Suppressor macrophage treated with lipopolysaccharide for 1 hour (primary cell): ENCODE results near the gene PSAP.
"Not testable (repeated sequence)": the region's sequence is repeated elsewhere in the genome, so short reads cannot be mapped to it uniquely, and the experiment has no call there.

Source experiments
- DNase-seq, 3 donors: peaks; one replicate each; pipeline ENCODE4 v3.0.0-alpha.2; 2020 to 2022

PSAP gene

DNA sequence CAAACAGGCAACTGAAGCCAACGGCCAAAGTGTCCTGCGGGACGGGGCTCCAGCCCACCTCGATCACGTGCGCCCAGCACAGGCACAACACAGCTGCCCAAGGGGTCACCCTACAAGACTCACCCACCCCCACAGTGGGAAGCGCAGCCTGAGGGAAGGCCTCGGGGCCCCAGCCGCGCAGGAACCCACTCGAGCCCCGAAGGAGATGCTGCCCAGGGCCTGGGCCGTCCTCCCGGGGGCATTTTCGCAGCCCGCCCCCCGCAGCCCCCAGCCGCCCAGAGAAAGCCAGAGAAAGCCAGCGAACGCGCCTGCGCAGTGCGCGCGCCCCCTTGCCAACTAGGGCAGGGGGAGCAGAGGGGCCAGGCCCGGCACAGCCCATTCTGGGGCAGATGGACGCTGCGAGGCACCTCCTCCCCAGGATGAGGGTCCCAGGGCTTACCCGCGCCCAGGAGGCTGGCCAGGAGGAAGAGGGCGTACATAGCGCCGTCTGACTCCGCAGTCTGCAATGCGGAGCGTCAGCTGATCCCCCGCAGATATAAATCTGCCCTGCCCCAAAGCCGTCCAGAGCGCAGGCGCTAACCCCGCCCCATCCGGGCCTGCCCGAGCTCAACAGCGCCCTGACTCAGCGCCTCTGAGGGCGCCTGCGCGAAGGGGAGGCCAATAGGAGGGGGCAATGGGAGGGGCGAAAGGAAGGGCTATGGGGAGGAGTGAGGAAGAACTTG, at the start of gene PSAP:
Gene PSAP (minus strand): TSS at position 509 of the 722 bp plus-strand sequence. CDS start 30 bp downstream, at position 479.
- DNase-seq: peak; percentile 100

DNA sequence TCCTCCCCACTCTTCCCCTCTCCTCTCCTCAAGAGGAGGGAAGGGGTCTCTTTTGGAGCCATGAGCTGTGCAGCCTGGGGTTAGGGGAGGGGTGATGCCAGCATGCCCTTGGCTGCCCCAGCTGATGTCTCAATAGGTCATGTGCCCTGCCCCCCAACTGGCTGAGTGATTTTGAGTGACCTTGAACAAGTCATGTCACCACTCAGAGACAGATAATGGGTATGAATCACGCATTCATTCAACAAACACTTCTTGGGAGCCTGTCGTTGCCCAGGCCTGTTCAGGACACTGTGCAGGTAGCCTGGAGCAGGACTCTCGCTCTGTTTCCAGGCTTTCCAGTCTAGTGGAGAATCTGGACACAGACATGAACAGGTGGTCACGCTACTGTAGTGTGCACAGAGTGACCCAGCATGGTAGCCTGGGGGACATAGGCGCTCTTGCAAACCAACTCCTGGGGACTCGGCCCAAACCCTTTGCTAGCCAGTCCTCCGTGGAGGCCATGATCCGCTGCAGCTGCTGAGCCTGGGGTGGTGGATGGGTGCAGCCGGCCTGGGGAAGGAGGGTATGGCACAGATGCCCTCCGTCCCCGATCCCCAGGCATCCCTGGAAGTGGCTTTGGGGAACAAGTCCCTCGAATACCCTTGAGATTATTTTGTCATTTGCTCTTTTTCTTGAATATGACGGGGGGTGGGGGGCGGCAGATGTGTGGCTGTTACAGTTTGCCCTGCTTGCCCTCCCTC, 49.6 kb upstream of the PSAP start:
- no peak for DNase-seq

DNA sequence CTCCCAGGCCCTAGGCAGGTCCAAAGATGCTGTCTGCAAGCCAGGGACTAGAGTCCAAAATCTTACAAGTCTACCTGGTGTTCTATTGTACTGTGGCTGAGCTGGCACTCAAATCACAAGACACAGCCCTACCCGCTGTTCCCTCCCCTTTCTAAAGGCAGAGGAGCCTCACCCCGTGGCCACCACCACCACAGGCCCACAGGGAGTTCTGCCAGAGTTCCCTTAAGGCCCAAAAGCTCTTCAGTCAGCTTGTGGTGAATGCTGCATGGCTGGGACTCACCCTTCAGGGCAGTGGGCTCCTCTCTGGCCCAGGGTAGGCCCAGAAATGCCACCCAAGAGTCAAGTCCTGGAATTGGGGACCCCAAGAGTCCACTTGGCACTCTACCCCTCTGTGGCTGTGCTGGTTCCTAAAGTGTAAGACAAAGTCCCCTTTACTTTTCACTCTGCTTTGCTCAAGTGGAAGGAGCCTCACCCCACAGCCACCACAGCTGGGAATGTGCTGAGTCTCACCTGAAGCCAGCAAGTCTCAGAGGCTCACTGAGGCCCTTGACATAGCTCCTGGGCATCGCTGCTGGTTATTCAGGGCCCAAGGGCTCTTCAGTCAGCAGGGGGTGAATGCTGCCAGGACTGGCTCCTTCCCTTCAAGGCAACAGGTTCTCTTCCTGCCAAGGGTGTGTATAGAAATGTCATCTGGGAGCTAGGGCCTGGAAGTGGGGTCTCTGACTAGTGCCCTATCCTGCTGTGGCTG, 48.8 kb upstream of the PSAP start:
- no peak for DNase-seq

DNA sequence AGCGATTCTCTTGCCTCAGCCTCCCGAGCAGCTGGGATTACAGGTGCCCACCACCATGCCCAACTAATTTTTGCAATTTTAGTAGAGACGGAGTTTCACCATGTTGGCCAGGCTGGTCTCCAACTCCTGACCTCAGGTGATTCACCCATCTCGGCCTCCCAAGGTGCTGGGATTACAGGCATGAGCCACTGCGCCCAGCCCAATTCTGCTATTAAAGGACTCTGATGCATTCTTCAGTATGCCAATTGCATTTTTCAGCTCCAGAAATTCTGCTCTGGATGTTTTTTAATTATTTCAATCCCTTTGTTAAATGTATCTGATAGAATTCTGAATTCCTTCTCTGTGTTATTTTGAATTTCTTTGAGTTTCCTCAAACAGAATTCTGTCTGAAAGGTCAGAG, 47.3 kb upstream of the PSAP start:
- not testable (repeated sequence) for DNase-seq

DNA sequence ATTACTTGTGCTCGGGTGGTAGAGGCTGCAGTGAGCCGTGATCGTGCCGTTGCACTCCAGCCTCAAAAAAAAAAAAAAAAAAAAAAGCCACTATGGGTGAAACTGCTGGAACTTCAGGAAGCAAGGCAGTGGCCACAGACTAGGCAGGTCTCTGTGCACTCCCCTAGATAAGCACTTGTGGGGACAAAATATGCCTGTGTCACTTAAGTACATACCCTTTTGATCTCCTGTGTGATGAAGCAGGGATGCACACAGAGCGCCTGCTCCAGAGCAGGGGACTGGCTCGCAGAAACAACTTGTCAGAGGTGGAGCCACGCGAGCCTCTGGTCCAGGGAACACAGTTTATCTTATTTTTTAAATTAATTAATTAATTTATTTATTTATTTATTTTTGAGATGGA, 42.9 kb upstream of the PSAP start:
- DNase-seq: no peak

DNA sequence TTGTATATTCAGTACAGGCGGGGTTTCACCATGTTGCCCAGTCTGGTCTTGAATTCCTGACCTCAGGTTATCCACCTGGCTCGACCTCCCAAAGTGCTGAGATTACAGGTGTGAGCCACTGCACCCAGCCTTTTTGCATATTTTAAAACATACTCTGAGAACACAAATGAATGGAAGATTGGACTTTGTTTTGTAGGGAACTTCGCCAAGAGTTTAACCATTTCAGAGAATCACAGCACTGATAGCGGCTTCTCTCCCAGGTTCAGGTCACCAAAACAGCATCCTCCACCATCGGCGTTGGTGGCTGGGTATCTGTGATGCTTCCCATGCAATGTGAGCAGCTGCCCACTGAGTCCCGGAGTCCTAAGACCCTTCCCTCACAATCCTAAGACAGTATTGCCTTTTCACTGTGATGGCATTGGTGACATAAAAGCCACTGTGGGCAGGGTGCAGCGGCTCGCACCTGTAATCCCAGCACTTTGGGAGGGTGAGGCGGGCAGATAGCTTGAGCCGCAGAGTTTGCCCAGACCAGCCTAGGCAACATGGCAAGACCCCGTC, 42.3 kb upstream of the PSAP start:
- no peak for DNase-seq

DNA sequence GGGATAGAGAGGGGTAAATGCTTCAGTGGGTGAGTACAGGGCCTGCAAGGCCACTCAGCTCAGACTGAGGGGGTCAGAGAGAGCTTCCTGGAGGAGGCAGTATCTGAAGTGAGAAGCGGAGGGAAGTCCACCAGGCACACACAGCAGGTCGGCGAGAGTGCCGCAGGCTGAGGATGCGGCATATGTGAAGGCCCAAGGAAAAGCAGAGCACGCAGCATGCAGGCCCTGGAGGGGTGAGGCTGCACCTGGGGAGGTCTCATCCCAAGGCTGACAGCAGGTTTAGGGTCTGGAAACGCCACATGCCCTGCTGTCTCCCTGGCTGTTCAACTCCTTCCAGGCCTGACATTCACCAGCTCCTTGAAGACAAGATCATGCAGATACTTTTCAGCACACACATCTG, 40.4 kb upstream of the PSAP start:
- no peak for DNase-seq

DNA sequence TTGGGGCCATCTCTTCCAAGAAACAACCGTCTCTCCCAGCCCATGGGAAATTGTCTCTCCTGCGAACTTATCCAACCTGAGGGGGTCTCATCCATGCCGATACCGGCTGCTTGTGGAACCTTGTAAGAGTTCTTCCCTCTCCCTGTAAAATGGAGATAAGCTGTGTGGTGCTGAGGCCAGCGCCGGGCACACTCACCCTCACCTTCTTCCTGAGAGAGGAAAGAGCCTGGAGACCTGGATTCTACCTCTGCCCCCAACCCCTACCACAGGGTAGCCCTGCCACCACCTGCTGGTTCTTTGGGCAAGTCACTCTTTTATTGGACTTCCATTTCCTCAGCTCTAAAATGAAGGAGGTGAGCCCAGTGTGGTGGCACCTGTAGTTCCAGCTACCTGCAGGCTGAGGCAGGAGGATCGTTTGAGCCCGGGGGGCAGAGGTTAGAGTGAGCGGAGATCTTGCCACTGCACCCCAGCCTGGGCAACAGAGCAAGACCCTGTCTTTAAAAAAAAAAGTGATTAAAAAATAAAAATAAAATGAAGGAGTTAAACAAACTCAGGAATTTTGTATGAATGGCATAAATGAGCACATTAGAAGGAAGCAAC, 38.4 kb upstream of the PSAP start:
- peak in 1 of 3 donors; percentile 49 for DNase-seq

DNA sequence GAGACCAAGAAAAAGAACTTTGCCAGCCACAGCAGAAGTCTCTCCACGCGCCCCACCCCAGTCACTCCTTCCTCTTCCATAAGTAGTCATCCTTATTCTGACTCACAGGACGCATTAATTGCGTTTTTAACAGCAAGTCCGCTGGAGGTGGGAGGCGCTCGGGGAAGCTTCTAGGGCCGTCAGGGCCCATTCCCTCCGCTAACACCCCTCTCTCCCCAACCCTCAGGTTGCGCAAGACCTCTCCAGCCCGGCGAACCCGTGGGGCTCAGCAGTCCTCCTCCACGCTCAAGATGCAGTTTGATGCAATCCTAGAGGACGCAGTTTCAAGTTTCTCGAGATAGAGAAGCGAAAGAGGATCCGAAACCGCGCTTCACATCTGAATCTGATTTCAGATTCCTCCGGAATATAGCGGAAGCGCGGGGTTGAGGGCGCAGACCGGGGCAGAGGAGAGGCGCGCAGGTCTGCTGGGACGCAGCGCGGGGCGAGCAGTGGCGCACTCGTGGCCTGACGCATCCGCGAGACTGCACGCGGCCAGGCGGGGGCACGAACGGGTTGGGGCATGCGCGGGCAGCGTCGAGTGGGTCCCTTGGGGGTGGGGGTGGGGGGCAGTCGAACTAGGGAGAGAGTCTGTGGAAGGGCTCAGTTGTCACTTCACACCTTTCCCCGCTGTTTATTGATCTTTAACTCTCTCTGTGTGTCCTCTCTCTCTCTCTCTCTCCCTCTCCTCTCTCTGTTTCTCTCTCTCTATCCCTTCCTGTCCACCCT, 37.8 kb upstream of the PSAP start:
- DNase-seq: peak; percentile 99 to 100 (median 100)

DNA sequence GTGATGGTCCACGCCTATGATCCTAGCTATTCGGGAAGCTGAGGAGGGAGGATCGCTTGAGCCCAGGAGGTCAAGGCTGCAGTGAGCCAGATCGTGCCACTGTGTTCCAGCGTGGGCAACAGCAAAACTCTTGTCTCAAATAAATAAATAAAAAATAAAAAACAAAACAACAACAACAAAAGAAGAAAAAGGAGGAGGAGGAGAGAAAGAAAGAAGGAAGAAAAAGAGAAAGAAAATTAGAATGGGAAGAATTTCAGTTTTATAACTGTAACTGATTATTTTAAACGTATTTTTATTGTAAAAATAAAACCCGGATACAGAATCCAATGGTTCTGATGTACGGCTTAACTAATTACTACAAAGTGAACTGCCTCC, 37.2 kb upstream of the PSAP start:
- DNase-seq: no peak

DNA sequence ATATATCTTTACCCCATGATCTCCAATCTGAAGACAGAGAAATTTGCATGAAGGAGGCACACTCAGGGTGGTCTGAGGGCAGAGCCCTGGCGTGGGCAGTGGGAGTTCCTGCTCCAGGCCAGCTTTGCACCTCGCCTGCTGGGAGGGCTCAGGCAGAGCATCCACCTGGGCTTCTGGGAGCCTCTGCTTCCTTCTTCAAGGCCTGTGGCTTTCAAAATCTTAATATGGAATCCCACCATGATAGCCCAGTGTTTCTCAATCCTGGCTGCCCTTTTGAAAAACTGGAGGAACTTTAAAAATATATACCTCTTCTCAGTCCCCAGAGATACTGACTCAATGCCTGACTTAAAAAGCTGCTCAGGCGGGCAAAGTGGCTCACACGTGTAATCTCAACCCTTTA, 36.7 kb upstream of the PSAP start:
- DNase-seq: peak; percentile 76 to 85 (median 79)

DNA sequence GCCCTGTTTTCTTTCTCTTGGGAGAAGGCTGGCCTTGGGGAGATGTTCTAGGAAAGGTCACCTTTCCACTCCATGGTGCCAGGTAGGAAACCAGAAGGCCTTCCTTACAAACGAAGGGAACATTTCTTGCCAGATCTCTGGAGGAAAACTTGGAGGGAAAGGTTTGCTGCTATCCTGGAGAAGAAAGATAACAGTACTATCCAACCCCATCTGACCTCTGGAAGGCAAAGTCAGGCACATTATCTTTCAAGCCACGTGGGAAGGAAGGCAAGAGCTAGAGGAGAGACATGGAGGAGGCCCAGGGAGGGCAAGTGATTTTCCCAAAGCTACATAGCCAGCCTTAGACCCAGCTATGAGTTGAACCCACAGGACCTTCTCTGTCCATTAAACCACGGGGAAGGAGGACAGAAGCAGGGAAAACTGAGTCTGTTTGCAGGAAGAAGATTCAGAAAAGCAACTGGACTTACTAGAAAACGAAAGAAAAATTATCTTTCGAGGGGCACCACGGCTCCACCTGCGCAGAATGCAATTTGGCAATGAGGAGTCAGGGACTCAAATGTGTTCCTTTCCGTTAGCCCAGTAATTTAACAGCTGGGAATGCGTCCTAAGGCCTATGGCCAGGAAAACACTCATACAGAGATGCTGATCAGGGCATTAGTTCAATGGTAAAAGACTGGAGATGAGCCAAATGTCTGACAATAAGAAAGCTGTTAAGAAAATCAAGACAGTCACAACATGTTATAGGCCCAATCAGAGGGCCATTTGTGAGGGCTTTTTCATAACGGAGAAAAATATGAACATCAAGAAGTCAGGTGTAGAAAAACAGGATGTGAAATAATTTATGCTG, 32.0 kb upstream of the PSAP start:
- DNase-seq: no peak

DNA sequence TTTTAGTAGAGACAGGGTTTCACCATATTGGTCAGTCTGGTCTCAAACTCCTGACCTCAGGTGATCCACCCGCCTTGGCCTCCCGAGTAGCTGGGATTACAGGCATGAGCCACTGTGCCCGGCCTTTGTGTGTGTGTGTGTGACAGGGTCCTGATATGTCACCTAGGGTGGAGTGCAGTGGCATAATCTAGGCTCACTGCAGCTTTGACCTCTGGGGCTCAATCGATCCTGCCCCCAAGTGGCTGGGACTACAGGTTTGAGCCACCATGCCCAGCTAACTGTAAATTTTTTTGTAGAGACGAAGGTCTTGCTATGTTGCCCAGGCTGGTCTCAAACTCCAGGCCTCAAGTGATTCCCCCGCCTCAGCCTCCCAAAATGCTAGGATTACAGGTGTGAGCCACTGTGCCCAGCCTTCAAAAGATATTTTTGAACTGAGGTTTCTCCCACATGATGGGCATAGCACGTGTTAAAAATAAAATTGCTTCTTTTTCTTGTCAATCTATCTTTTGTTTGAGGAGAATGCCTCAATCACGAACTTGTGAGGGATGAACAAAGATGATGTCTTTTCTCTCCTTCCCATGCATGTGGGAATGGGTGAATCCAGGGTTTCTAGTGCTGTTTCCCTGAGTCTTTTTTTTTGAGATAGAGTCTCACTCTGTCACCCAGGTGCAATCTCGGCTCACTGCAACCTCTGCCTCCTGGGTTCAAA, 30.8 kb upstream of the PSAP start:
- no peak for DNase-seq

DNA sequence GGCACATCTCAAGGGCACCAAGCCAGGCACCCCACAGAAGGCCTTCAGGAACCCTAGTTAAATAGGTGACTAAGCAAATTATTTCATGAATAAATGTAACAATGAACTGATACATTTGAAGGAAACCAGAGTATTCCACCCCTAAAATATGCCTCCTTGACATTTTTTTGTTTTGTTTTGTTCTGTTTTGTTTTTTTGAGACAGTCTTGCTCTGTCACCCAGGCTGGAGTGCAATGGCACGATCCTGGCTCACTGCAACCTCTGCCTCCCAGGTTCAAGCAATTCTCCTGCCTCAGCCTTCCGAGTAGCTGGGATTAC, 30.2 kb upstream of the PSAP start:
- not testable (repeated sequence) for DNase-seq

DNA sequence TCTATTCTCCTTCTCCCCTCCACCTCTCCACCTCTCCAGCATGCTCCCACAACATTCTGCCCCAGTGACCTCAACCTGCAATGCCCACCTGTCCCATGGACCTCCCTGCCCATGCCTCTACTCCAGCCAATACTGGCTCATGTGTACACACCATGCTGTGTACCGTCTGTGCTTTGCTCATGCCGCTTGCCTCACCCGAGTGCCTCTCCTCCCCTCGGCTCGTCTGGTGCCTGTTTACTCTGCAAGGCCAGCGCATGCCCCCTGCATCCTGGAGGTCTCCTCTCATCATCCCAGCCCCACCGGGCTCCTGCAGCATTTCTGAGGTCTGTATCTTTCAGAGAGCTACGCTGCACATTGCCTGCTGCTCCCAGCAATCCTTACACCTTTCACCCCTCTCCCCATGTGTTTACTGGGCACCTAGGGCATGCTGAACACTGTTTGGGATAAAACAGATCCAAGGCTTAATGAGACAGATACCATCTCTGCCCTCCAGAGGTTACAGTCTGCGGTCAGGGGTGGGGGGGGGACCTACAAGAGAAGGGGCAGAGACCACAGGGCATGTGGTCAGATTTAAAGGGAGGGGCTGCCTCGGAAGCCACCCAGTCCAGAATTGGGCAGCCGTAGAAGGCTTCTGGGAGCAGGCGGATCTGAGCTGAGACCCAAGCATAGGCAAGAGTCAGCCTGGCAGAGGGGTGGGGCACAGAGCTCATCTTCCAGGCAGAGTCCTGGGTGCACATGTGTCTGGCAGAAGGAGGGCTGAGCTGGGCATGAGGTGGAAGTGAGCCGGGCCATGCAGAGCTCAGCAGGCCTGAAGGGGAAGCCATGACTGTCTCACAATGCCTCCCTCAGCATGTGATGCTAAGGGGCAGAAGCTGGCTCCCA, 29.6 kb upstream of the PSAP start:
- peak; percentile 73 to 76 (median 75) for DNase-seq

DNA sequence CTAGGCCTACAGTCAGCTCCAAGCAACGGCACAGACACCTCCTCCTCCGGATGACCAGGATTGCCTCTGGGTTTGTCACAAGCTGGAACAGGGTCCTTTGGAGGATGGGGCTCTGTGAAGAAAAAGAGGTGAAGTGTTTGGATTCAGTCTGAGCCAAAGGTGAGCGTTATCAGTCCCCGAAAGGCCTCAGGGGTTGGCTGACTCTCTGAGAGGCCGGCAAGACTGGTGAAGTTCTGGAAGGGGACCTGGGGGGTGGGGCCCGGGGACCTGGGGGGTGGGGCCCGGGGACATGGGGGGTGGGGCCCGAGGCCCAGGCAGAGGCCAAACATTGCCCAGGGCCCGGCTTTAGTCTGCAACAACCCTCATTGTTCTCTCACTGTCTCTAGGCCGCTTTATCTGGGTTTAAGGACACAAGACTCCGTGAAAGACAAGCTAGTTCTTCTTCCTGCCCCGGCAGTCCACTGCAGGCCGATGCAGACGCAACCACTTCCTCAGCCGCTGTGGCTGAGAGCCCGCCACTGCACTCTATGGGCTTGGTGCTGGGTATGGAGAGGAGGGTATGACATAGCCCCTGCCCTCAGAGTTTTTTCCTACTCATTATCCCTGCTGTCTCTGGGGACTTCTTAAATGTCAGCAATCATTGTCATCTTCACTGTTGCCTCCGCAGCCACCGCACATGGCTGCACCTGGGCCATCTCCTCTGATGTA, 27.4 kb upstream of the PSAP start:
- peak; percentile 68 to 75 (median 71) for DNase-seq

DNA sequence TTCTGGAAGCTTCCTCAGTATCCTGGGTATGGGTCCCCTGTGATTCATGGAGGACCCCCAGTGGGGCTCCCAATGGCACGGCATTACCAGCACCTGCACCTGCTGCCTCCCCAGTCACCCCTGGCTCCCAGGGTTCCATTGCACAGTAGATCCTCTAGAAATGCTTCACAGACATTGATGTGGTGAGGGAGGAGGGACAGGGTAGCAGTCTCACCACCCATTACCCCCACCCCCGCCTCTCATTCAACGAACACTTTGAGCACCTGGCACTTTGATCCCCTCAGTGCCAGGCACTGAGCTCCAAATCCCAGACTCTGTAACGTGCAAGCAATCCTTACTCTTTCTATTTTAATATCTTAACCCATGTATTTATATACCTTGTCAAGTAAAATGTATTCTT, 26.8 kb upstream of the PSAP start:
- DNase-seq: no peak

DNA sequence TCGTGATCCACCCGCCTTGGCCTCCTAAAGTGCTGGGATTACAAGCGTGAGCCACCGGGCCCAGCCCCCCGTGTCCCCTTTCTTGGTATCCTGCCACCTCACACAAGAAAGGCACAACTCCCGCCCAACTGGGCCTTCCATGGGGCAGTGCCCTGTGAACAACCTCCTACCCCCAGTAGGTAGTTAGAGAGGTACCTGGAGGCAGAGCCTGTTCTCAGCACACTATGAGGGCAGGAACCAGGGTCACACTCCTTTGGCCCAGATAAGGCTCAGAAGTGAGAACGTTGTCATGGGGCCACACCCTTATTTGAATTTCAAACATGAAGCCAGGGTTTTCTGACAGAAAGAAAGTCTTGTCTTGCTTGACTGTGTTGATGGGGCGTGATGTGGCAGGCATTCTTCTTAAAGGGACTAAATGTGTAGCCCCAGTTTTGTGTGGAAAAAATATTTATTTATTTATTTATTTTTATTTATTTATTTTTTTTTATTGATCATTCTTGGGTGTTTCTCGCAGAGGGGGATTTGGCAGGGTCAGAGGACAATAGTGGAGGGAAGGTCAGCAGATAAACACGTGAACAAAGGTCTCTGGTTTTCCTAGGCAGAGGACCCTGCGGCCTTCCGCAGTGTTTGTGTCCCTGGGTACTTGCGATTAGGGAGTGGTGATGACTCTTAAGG, 23.8 kb upstream of the PSAP start:
- DNase-seq: not testable (repeated sequence)
